ENCODE results near the gene PLCG1.

DNA sequence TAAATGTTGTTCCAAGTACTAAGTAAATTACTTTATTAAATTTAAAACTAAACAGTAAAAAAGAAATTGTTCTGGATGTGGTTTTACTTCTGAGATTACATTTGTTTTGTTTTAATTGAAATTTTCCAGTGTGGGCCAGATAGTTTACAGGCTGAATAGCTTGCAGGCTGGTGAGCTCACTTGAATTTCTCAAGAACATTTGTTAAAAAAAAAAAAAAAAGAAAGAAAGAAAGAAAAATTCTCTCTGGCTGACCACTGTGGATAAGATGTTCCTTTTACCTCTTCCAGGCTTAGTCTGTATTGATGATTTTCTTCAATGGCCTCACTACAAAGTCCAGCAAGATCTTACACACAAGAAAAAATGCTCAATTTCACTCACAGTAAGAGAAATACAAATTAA lies 85.4 kb downstream of the PLCG1 start:
- no peak for TF ChIP-seq EZH2phosphoT487 (IDR thresholded peaks at IDR 0.05; ENCODE audit: borderline replicate concordance, low read length)
- TF ChIP-seq, protein P1, sequence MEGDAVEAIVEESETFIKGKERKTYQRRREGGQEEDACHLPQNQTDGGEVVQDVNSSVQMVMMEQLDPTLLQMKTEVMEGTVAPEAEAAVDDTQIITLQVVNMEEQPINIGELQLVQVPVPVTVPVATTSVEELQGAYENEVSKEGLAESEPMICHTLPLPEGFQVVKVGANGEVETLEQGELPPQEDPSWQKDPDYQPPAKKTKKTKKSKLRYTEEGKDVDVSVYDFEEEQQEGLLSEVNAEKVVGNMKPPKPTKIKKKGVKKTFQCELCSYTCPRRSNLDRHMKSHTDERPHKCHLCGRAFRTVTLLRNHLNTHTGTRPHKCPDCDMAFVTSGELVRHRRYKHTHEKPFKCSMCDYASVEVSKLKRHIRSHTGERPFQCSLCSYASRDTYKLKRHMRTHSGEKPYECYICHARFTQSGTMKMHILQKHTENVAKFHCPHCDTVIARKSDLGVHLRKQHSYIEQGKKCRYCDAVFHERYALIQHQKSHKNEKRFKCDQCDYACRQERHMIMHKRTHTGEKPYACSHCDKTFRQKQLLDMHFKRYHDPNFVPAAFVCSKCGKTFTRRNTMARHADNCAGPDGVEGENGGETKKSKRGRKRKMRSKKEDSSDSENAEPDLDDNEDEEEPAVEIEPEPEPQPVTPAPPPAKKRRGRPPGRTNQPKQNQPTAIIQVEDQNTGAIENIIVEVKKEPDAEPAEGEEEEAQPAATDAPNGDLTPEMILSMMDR (IDR thresholded peaks at IDR 0.05; ENCODE audit: low read depth, low read length, poor library complexity, severe bottlenecking), result no peak

Data from DOHH2 (cell line).